NCI-H446 (cell line): ENCODE results near the gene TXNDC2.

Experiments
- DNase-seq, 2 experiments: peaks; one replicate each; lab custom pipeline; 2025; lab: John Stamatoyannopoulos, UW

TXNDC2 gene

DNA sequence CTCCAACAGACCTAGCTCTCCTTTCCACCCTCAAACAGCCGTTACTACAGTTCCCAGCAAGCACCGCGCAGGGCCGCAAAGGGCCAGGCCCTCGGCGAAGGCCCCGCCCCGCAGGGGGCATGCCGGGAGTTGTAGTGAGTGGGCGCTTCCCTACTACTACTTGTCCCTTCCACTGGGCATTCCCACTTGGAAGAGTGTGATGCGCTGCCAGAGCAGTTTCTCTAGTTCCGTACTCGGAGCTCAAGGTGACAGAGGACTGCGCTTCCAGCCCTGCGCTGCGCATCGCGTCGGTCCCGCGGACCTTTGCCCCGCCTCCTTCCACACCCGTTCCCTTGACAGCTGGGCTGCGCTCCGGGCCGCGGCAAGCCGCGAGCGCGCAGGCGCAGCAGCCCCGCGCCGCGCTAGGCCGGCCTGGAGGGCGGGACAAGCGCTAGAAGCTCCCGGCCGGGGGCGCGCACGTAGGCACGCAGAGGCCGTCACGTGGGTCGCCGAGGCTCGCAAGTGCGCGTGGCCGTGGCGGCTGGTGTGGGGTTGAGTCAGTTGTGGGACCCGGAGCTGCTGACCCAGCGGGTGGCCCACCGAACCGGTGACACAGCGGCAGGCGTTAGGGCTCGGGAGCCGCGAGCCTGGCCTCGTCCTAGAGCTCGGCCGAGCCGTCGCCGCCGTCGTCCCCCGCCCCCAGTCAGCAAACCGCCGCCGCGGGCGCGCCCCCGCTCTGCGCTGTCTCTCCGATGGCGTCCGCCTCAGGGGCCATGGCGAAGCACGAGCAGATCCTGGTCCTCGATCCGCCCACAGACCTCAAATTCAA lies 28.0 kb downstream of the TXNDC2 start, which contains the start of gene VAPA:
Gene VAPA (plus strand): TSS at position 491 of the 808 bp plus-strand sequence. CDS start 241 bp downstream, at position 732.
- DNase-seq = peak; percentile 94 to 97

- no peak for DNase-seq
Measured at GRCh38 chr18:9914334-9914583, 28.5 kb downstream of the TXNDC2 start.

GRCh38 chr18:9914584-9915290 lies 29.0 kb downstream of the TXNDC2 start:
- peak in 1 of 2 experiments; percentile 26 for DNase-seq

DNA sequence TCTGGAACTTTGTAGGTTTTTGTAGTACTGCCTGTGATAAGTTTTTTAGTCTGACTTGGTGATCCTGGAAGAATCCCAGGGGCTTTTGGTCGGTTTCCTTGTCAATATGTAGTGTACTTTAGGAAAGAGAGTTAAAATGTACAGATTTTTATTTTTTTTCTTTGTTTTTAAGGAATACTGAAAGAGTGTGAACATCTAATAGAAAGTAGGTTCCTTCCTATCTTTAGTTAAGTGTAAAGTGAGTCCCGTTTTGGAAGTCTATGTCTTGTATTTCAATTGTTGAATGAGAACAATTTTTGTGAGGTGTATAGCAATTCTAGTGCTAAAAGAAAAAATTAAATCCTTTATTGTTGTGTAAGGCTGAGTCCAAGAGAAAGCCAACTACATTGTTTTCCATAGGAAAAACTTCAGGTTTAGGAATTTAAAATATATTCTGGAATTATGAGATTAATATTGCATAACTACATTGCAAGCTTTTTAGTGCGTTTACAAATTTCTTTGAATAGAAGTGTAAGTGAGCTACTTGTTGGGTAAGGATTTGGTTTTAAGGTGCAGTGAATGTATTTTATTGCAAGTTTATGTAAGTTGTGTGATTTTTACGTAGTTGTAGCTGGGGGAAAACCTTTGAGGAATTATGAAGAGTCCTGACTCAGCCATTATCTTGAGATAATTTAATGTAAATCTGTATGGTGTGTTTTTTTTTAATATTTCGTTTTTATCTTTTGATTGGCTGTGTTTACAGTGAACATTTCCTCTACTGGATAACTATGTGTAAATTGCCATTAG lies 29.7 kb downstream of the TXNDC2 start:
- DNase-seq = no peak

DNA sequence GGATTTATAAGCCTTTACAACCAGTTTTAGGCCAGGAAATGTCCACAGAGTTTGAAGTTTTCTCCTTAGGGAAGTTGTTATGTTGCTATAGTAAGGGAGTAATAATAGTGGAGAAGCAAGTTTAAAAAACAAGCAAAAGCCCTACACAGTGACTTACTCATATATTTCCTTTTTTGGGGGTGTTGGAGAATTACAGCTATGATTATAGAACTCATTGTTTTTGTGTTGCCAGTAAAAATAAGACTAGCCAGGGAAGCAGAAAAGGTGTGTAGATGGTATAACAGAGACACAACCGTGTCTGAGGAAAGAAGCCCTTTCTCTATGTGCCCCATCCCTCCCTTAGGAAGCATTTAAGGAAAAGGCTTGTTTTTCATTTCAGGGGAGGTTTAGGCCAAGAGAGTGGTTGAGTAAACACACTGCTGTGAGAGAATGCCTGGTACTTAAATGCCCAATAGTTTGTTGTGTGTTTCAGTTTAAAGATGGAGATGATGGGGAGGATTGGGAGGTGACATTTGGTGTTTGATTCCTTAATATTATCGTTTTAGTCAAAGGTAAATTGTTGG lies 30.4 kb downstream of the TXNDC2 start:
- no peak for DNase-seq

DNA sequence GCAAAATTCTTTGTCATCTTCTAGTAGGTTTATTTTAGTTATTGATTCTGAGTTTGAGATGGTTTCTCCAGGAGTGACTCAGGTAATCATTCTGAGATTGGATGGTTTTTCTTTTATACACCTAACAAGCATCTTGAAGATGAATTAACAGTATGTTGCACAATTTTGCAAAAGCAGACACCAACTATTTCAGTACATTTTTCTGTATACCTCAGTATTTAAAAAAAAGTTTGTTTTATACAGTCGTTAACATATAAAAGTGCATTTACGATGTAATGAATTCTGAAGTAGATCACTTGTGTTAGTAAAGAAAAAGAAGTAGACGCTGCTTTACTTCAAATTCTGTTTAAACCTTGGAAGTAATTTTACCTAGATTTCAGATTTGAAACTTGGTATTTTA lies 31.0 kb downstream of the TXNDC2 start:
- DNase-seq = no peak

DNA sequence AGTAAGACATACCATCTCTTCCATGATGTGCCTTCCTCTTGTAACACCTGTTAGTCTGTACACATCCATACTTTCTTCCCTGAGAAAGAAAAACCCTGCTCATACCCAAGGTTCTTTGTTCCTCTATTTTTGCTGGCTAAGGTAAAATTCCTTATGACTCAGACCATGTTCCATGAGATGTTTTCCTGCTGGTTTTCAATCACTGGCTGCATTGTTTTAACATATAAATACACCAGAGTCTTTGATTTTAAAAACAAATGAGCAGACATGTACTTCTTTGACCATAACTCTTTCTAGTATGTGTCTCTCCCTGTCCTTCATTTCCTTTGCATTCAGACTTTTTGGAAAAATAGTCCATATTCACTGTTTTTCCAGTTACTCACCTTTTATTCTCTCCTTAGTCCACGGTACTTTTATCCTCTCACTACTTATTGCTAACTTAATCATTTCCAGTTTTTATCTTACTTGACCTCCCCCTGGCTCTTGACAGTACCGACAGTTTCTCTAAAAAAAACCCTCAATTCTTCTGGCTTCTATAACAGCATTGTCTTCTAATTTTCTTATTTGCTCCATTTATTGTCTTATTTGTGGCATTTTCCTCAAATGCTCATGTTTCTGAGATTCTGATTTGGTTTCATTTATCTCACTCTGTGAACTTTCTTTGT lies 32.4 kb downstream of the TXNDC2 start:
- DNase-seq = no peak

- no peak for DNase-seq
Measured at GRCh38 chr18:9919564-9920232, 33.9 kb downstream of the TXNDC2 start.

DNA sequence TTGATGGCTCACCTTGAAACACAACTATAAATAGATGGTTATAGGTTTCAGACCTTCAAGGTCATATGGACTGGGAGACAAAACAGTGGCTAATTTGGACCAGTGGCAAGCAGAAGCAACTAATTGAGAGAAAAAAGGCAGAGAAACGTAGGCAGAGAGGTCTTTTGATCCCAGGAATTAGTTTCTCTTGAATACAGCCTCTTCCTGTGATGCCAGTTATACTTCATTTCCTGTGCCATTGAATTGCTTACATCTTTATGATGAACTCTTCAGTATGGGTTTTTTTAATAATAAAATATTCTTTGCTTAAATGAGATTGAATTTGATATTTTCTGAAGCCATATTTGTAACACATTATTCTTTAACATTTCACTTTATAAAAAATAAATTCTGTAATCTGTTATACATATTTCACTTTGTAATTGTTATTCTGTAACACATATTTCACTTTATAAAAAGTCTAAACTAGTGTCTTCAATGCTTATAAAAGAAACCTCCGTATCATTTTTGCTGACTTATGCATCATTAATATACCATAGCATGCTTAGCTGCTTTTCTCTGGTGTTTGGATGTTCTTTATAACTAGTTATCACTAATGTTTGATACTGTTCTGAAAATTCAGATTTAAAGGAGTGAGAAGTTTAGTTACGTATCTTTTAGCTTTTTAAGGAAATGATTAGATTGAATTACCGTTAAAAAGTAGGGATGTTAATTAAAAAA lies 37.0 kb downstream of the TXNDC2 start:
- no peak for DNase-seq

DNA sequence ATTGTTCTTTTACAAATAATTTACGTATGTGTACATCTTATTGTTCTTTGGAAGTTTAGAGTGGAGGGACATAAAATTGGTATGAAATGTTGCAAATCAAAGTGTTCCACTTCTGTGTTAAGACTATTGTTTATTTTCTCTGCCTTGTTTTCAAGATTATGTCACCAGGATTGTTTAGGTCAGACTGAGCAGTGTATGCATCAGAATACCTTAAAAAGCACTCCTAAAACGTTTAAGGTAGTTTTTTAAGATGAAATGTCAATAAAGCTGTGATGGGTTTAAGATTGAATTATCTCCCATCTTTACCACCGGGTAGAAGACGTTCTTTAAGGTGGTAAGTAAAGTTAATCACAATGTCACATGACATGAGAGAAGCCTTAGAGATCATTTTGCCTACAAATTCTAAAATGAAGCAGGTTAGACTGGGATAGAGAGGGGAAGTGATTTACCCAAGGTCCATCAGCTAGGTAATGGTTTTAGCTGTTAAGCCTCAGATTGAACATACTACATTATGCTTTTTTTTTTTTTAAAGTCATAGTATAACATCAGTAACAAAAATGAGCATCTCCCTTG lies 38.7 kb downstream of the TXNDC2 start:
- DNase-seq = no peak

GRCh38 chr18:9925369-9925768 lies 39.6 kb downstream of the TXNDC2 start:
- DNase-seq = no peak

GRCh38 chr18:9925795-9926194 lies 40.0 kb downstream of the TXNDC2 start:
- no peak for DNase-seq

GRCh38 chr18:9926223-9926894 lies 40.6 kb downstream of the TXNDC2 start:
- DNase-seq = no peak

- DNase-seq = no peak
Measured at GRCh38 chr18:9926977-9927376, 41.2 kb downstream of the TXNDC2 start.

- DNase-seq = no peak
Measured at GRCh38 chr18:9927392-9928063, 41.8 kb downstream of the TXNDC2 start.

DNA sequence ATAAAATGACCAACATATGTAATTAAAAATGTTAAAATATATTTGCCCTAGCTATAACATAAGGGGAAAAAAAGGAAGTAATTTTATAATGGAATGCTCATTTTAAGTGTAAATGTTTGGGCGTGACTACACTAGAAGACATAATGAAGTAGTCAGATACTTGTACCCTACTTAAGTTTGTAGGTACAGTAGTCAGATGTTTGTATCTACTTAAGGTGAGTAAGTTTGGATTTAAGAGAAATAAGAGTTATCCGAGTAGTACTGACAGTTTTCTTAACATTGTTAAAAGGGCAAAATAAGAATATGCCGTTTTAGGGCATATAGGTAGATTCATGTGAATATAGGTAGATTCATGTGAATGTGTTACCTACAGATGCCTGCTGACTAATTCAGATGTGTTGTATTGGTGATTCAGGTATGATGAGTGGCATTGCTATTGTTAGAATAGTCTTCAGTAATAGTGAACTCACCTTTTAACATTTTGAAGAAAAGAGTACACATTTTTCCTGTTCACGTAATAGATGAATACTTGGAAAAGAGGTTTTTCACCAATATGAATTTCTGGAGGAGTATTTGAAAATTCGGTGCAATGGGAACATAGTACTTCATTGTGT lies 43.0 kb downstream of the TXNDC2 start:
- DNase-seq = no peak

DNA sequence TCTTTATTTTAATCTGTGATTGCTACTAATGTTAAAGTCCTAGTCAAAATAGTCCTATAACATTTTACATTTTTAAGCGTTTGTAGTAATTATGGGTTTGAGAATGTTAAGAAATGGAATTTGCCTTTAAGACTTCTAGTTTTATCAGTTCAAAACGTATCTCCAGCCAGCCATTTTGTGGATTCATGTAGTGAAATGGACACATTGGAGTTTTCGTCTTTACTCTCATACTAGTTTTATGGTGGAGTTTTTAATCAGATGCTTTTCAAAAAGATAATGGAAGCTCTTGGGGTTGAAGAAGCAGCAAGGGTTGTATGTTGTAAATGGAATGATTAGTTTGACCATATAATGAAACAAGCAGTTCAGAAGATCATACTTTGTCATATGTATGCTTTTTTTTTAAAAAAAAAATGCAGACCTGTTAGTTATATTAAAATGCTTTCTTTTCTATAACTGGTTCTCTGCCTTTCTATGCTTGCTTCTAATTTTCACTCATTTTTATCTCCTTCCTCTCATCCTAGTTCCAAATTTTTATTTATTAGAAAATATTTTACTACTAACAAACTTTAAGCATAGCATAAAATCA lies 44.6 kb downstream of the TXNDC2 start:
- no peak for DNase-seq

- no peak for DNase-seq
Measured at GRCh38 chr18:9931146-9931545, 45.4 kb downstream of the TXNDC2 start.
